HEK293 (cell line): Measurements from ENCODE around the gene TRAPPC13.

Source experiments
- CTCF ChIA-PET: fragments of 350-600 bp; formaldehyde crosslinking; extraction: SDS; loops from one replicate; lab custom pipeline; 2021; ENCODE audit warnings: antibody characterized with exemption; lab: Yijun Ruan, JAX
- POLR2A ChIA-PET: fragments of 300-600 bp; formaldehyde crosslinking; extraction: SDS; loops from one replicate; lab custom pipeline; 2020; ENCODE audit warnings: antibody characterized with exemption, inconsistent platforms; lab: Yijun Ruan, JAX
- H3K27ac ChIP-seq: fragments of 200-500 bp; sonication (Bioruptor generic); 2 replicates; pipeline ENCODE4 v1.5.1; 2014; ENCODE audit warnings: low read depth, low read length, control low read depth, inconsistent platforms; ENCODE audit errors: extremely low read depth
- H3K36me3 ChIP-seq, 2 experiments: fragments of 200-500 bp in 1 of 2; sonication (Bioruptor generic) in 1 of 2; 1 replicate in 1 of 2; 2 replicates in 1 of 2; pipeline ENCODE4 v1.5.1; 2014 to 2017; ENCODE audit warnings: inconsistent platforms in 2 of 2, low read length in 2 of 2; ENCODE audit not compliant: control insufficient read depth in 2 of 2, insufficient read depth in 1 of 2
- H3K4me1 ChIP-seq: fragments of 200-500 bp; sonication (Bioruptor generic); 2 replicates; pipeline ENCODE4 v1.5.1; 2014; ENCODE audit warnings: mild to moderate bottlenecking, low read length, inconsistent platforms; ENCODE audit not compliant: control insufficient read depth, insufficient read depth
- H3K4me3 ChIP-seq: 2 replicates; pipeline ENCODE4 v1.5.1; 2011; ENCODE audit warnings: low read depth, mild to moderate bottlenecking, control low read depth, low read length, moderate library complexity
- H3K9me3 ChIP-seq: fragments of 200-500 bp; sonication (Bioruptor generic); 2 replicates; pipeline ENCODE4 v1.5.1; 2014; ENCODE audit warnings: low read depth, low read length, inconsistent platforms; ENCODE audit not compliant: control insufficient read depth, insufficient read depth
- BCL11A ChIP-seq: fragments of 450-650 bp; formaldehyde crosslinking; IDR thresholded peaks from 2 replicates; pipeline ENCODE4 v1.5.1; 2016; ENCODE audit warnings: low read depth, missing biosample characterization, missing genetic modification characterization
- GLIS1 ChIP-seq: fragments of 450-650 bp; formaldehyde crosslinking; IDR thresholded peaks from 2 replicates; pipeline ENCODE4 v1.5.1; 2016; ENCODE audit warnings: missing biosample characterization, missing genetic modification characterization
- HOXD13 ChIP-seq: sonication (generic); formaldehyde crosslinking; IDR thresholded peaks from 2 replicates; pipeline ENCODE4 v1.8.0; 2022; ENCODE audit warnings: missing genetic modification reagents, borderline replicate concordance
- KLF7 ChIP-seq: fragments of 450-650 bp; formaldehyde crosslinking; IDR thresholded peaks from 2 replicates; pipeline ENCODE4 v1.5.1; 2016; ENCODE audit warnings: missing biosample characterization, missing genetic modification characterization, borderline replicate concordance
- SALL2 ChIP-seq: fragments of 450-650 bp; formaldehyde crosslinking; IDR thresholded peaks from 2 replicates; pipeline ENCODE4 v1.5.0; 2017; ENCODE audit warnings: missing biosample characterization, mild to moderate bottlenecking, missing genetic modification characterization, borderline replicate concordance
- SP2 ChIP-seq: fragments of 450-650 bp; formaldehyde crosslinking; IDR thresholded peaks from 2 replicates; pipeline ENCODE4 v1.5.1; 2016; ENCODE audit warnings: missing biosample characterization, missing genetic modification characterization
- WT1 ChIP-seq: fragments of 450-650 bp; formaldehyde crosslinking; IDR thresholded peaks from 2 replicates; pipeline ENCODE4 v1.5.1; 2016; ENCODE audit warnings: missing biosample characterization, missing genetic modification characterization
- YY1 ChIP-seq: fragments of 450-650 bp; formaldehyde crosslinking; IDR thresholded peaks from 2 replicates; pipeline ENCODE4 v1.5.1; 2018; ENCODE audit warnings: missing biosample characterization, missing genetic modification characterization
- ZBTB17 ChIP-seq: fragments of 450-650 bp; formaldehyde crosslinking; IDR thresholded peaks from 2 replicates; pipeline ENCODE4 v1.5.1; 2016; ENCODE audit warnings: missing biosample characterization, missing genetic modification characterization
- ZBTB21 ChIP-seq: fragments of 450-650 bp; formaldehyde crosslinking; IDR thresholded peaks from 2 replicates; pipeline ENCODE4 v1.5.1; 2017; ENCODE audit warnings: missing biosample characterization, missing genetic modification characterization
- ZFP37 ChIP-seq: fragments of 450-650 bp; formaldehyde crosslinking; IDR thresholded peaks from 2 replicates; pipeline ENCODE4 v1.5.1; 2016; ENCODE audit warnings: missing biosample characterization, missing genetic modification characterization
- ZNF155 ChIP-seq: fragments of 450-650 bp; formaldehyde crosslinking; IDR thresholded peaks from 2 replicates; pipeline ENCODE4 v1.5.1; 2016; ENCODE audit warnings: missing biosample characterization, missing genetic modification characterization
- ZNF157 ChIP-seq: fragments of 450-650 bp; formaldehyde crosslinking; IDR thresholded peaks from 2 replicates; pipeline ENCODE4 v1.5.1; 2016; ENCODE audit warnings: missing biosample characterization, missing genetic modification characterization
- ZNF175 ChIP-seq: fragments of 450-650 bp; formaldehyde crosslinking; IDR thresholded peaks from 2 replicates; pipeline ENCODE4 v1.5.1; 2016; ENCODE audit warnings: missing biosample characterization, missing genetic modification characterization
- ZNF184 ChIP-seq: fragments of 450-650 bp; IDR thresholded peaks from 2 replicates; pipeline ENCODE4 v1.5.1; 2018; ENCODE audit warnings: missing biosample characterization, mild to moderate bottlenecking, missing genetic modification characterization
- ZNF23 ChIP-seq: fragments of 450-650 bp; formaldehyde crosslinking; IDR thresholded peaks from 2 replicates; pipeline ENCODE4 v1.5.1; 2016; ENCODE audit warnings: missing biosample characterization, missing genetic modification characterization, borderline replicate concordance
- ZNF266 ChIP-seq: fragments of 450-650 bp; formaldehyde crosslinking; IDR thresholded peaks from 2 replicates; pipeline ENCODE4 v1.5.1; 2016; ENCODE audit warnings: missing biosample characterization, missing genetic modification characterization, low read depth
- ZNF433 ChIP-seq: fragments of 450-650 bp; formaldehyde crosslinking; IDR thresholded peaks from 2 replicates; pipeline ENCODE4 v1.5.1; 2016; ENCODE audit warnings: missing biosample characterization, missing genetic modification characterization, low read depth
- ZNF529 ChIP-seq: fragments of 450-650 bp; formaldehyde crosslinking; IDR thresholded peaks from 2 replicates; pipeline ENCODE4 v1.5.1; 2017; ENCODE audit warnings: missing genetic modification characterization, missing biosample characterization; ENCODE audit not compliant: insufficient replicate concordance
- ZNF561 ChIP-seq: fragments of 450-650 bp; IDR thresholded peaks from 2 replicates; pipeline ENCODE4 v1.5.1; 2018; ENCODE audit warnings: missing biosample characterization, missing genetic modification characterization, borderline replicate concordance
- ZNF621 ChIP-seq: fragments of 450-650 bp; formaldehyde crosslinking; IDR thresholded peaks from 2 replicates; pipeline ENCODE4 v1.5.1; 2017; ENCODE audit warnings: missing biosample characterization, missing genetic modification characterization
- ZNF623 ChIP-seq: fragments of 450-650 bp; formaldehyde crosslinking; IDR thresholded peaks from 2 replicates; pipeline ENCODE4 v1.5.1; 2016; ENCODE audit warnings: missing biosample characterization, missing genetic modification characterization
- ZNF654 ChIP-seq: fragments of 450-650 bp; formaldehyde crosslinking; IDR thresholded peaks from 2 replicates; pipeline ENCODE4 v1.5.1; 2016; ENCODE audit warnings: low read depth, missing biosample characterization, missing genetic modification characterization
- ZNF660 ChIP-seq: fragments of 450-650 bp; IDR thresholded peaks from 2 replicates; pipeline ENCODE4 v1.5.1; 2018; ENCODE audit warnings: missing biosample characterization, mild to moderate bottlenecking, missing genetic modification characterization
- ZNF707 ChIP-seq: fragments of 450-650 bp; formaldehyde crosslinking; IDR thresholded peaks from 2 replicates; pipeline ENCODE4 v1.5.1; 2016; ENCODE audit warnings: missing biosample characterization, missing genetic modification characterization
- ZSCAN16 ChIP-seq: fragments of 450-650 bp; formaldehyde crosslinking; IDR thresholded peaks from 2 replicates; pipeline ENCODE4 v1.5.1; 2016; ENCODE audit warnings: missing biosample characterization, missing genetic modification characterization
- TF ChIP-seq, protein P1 (sequence below): fragments of 450-650 bp; formaldehyde crosslinking; IDR thresholded peaks from 2 replicates; pipeline ENCODE4 v1.5.1; 2016; ENCODE audit warnings: missing biosample characterization, missing genetic modification characterization
- TF ChIP-seq, protein P2 (sequence below): fragments of 450-650 bp; formaldehyde crosslinking; IDR thresholded peaks from 2 replicates; pipeline ENCODE4 v1.5.1; 2017; ENCODE audit warnings: missing biosample characterization, missing genetic modification characterization
- TF ChIP-seq, protein P3 (sequence below): fragments of 450-650 bp; formaldehyde crosslinking; IDR thresholded peaks from 2 replicates; pipeline ENCODE4 v1.5.1; 2016; ENCODE audit warnings: missing biosample characterization, missing genetic modification characterization
- TF ChIP-seq, protein P4 (sequence below): fragments of 450-650 bp; formaldehyde crosslinking; IDR thresholded peaks from 2 replicates; pipeline ENCODE4 v1.5.1; 2016; ENCODE audit warnings: missing biosample characterization, missing genetic modification characterization, borderline replicate concordance

TRAPPC13 gene

DNA sequence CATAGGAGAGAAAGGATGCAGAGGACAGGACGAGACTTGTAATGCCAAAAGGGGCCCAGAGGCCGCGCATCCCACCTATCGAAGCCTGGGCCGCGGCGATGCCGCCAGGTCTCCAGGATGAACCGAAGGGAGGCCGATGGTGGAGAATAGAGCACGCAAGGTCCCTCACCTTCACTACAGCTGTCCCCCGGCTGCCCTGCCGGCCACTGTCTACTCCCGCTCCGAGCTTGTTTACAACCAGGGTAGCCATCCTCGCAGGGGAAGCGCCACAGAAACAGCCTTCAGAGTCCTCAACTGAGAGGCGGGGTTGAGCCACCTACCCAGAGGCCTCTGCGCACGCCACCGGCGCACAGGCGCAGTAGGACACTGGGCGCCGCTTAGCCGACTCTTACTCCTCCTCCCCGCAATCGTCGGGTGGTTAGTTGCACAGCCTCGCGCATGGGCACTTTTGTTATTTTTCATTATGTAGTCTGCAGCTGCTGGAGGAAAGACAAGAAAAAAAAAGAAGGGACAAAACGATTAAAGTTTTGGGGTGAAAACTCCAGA lies 729 bp upstream of the TRAPPC13 start, which contains the start of gene TRIM23:
Gene TRIM23, minus strand, starts transcription at position 309 of the 546 bp plus-strand sequence. Its CDS starts 59 bp downstream, at position 250.
- no peaks in the 10 kb centered on the region for H3K9me3 ChIP-seq
- H3K36me3 ChIP-seq: peaks cover 0 to under 1% of the 10 kb centered on the region in 2 experiments; a peak in 2 of 3 replicates
- POLR2A ChIA-PET: interaction anchor here (0.6 to 1.2 kb wide), 6 partner anchors 13 to 99 kb away, joined by 3 to 7 read pairs (median 3); partner anchors contain the start of genes CENPK and PPWD1
- H3K27ac ChIP-seq: peak within 1 kb of the TSS; percentile 50
- peak within 1 kb of the TSS; percentile 98 for H3K4me3 ChIP-seq
- CTCF ChIA-PET: interaction anchor here (1.3 kb wide), 1 partner anchor 39 kb away, joined by 4 read pairs; no protein-coding TSS in a partner anchor
- H3K4me1 ChIP-seq: peaks cover 2% of the 10 kb centered on the region; the same call in 1 of the 2 replicates
- TF ChIP-seq WT1 (tag by site-specific recombination): peak; percentile 42
- TF ChIP-seq ZNF266 (tag by site-specific recombination): no peak
- TF ChIP-seq ZSCAN16: no peak
- TF ChIP-seq ZNF660 (tag by site-specific recombination): no peak
- peak; percentile 54 for TF ChIP-seq ZBTB17 (tag by site-specific recombination)
- TF ChIP-seq ZNF621: no peak
- peak; percentile 29; the same call in 1 of the 2 replicates for TF ChIP-seq YY1 (tag by site-specific recombination)
- TF ChIP-seq, protein P1, sequence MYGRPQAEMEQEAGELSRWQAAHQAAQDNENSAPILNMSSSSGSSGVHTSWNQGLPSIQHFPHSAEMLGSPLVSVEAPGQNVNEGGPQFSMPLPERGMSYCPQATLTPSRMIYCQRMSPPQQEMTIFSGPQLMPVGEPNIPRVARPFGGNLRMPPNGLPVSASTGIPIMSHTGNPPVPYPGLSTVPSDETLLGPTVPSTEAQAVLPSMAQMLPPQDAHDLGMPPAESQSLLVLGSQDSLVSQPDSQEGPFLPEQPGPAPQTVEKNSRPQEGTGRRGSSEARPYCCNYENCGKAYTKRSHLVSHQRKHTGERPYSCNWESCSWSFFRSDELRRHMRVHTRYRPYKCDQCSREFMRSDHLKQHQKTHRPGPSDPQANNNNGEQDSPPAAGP (tag by site-specific recombination): no peak; the same call in 1 of the 2 replicates
- no peak; the same call in 1 of the 2 replicates for TF ChIP-seq ZNF623 (tag by site-specific recombination)
- TF ChIP-seq BCL11A: no peak
- no peak for TF ChIP-seq SALL2
- no peak for TF ChIP-seq ZBTB21 (tag by site-specific recombination)
- TF ChIP-seq, protein P2, sequence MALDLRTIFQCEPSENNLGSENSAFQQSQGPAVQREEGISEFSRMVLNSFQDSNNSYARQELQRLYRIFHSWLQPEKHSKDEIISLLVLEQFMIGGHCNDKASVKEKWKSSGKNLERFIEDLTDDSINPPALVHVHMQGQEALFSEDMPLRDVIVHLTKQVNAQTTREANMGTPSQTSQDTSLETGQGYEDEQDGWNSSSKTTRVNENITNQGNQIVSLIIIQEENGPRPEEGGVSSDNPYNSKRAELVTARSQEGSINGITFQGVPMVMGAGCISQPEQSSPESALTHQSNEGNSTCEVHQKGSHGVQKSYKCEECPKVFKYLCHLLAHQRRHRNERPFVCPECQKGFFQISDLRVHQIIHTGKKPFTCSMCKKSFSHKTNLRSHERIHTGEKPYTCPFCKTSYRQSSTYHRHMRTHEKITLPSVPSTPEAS (tag by site-specific recombination): no peak
- TF ChIP-seq ZNF654 (tag by site-specific recombination): no peak
- no peak for TF ChIP-seq ZNF433
- no peak for TF ChIP-seq ZNF155 (tag by site-specific recombination)
- TF ChIP-seq SP2 (tag by site-specific recombination): no peak; the same call in 1 of the 2 replicates
- TF ChIP-seq ZNF184 (tag by site-specific recombination): no peak
- TF ChIP-seq ZNF157 (tag by site-specific recombination): no peak
- TF ChIP-seq ZNF175 (tag by site-specific recombination): no peak
- TF ChIP-seq, protein P3, sequence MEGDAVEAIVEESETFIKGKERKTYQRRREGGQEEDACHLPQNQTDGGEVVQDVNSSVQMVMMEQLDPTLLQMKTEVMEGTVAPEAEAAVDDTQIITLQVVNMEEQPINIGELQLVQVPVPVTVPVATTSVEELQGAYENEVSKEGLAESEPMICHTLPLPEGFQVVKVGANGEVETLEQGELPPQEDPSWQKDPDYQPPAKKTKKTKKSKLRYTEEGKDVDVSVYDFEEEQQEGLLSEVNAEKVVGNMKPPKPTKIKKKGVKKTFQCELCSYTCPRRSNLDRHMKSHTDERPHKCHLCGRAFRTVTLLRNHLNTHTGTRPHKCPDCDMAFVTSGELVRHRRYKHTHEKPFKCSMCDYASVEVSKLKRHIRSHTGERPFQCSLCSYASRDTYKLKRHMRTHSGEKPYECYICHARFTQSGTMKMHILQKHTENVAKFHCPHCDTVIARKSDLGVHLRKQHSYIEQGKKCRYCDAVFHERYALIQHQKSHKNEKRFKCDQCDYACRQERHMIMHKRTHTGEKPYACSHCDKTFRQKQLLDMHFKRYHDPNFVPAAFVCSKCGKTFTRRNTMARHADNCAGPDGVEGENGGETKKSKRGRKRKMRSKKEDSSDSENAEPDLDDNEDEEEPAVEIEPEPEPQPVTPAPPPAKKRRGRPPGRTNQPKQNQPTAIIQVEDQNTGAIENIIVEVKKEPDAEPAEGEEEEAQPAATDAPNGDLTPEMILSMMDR (tag by site-specific recombination): no peak
- no peak for TF ChIP-seq GLIS1 (tag by site-specific recombination)
- TF ChIP-seq, protein P4, sequence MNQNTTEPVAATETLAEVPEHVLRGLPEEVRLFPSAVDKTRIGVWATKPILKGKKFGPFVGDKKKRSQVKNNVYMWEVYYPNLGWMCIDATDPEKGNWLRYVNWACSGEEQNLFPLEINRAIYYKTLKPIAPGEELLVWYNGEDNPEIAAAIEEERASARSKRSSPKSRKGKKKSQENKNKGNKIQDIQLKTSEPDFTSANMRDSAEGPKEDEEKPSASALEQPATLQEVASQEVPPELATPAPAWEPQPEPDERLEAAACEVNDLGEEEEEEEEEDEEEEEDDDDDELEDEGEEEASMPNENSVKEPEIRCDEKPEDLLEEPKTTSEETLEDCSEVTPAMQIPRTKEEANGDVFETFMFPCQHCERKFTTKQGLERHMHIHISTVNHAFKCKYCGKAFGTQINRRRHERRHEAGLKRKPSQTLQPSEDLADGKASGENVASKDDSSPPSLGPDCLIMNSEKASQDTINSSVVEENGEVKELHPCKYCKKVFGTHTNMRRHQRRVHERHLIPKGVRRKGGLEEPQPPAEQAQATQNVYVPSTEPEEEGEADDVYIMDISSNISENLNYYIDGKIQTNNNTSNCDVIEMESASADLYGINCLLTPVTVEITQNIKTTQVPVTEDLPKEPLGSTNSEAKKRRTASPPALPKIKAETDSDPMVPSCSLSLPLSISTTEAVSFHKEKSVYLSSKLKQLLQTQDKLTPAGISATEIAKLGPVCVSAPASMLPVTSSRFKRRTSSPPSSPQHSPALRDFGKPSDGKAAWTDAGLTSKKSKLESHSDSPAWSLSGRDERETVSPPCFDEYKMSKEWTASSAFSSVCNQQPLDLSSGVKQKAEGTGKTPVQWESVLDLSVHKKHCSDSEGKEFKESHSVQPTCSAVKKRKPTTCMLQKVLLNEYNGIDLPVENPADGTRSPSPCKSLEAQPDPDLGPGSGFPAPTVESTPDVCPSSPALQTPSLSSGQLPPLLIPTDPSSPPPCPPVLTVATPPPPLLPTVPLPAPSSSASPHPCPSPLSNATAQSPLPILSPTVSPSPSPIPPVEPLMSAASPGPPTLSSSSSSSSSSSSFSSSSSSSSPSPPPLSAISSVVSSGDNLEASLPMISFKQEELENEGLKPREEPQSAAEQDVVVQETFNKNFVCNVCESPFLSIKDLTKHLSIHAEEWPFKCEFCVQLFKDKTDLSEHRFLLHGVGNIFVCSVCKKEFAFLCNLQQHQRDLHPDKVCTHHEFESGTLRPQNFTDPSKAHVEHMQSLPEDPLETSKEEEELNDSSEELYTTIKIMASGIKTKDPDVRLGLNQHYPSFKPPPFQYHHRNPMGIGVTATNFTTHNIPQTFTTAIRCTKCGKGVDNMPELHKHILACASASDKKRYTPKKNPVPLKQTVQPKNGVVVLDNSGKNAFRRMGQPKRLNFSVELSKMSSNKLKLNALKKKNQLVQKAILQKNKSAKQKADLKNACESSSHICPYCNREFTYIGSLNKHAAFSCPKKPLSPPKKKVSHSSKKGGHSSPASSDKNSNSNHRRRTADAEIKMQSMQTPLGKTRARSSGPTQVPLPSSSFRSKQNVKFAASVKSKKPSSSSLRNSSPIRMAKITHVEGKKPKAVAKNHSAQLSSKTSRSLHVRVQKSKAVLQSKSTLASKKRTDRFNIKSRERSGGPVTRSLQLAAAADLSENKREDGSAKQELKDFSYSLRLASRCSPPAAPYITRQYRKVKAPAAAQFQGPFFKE (tag by site-specific recombination): no peak
- TF ChIP-seq ZNF707 (tag by site-specific recombination): no peak
- no peak for TF ChIP-seq KLF7
- no peak for TF ChIP-seq ZNF561
- TF ChIP-seq ZNF23 (tag by site-specific recombination): no peak
- TF ChIP-seq ZNF529 (tag by site-specific recombination): no peak
- peak; percentile 72; the same call in 1 of the 2 replicates for TF ChIP-seq ZFP37 (tag by site-specific recombination)
- TF ChIP-seq HOXD13: no peak
